ENCODE measurements around the gene PPP5C.

DNA sequence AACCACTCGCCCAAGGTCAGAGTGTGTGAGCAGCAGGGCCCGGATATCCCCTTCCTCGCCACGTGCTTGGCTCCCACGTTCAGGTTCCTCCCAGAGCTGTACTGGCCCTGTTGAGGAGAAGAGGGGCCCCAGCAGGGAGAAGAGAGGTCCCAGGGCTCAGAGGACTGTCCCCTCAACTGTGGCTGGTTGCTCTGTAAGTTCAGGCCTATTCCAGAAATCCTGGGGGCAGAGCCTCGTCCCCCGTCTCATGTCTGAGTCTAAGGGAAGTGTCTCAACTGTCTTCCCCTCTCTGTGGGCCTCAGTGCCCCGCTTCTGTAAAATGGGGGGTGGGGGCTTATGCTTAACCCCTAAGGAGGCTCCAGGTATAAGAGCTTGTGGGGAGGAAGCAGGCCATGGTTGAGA, 3.9 kb downstream of the PPP5C start:
- TF ChIP-seq, protein P1, sequence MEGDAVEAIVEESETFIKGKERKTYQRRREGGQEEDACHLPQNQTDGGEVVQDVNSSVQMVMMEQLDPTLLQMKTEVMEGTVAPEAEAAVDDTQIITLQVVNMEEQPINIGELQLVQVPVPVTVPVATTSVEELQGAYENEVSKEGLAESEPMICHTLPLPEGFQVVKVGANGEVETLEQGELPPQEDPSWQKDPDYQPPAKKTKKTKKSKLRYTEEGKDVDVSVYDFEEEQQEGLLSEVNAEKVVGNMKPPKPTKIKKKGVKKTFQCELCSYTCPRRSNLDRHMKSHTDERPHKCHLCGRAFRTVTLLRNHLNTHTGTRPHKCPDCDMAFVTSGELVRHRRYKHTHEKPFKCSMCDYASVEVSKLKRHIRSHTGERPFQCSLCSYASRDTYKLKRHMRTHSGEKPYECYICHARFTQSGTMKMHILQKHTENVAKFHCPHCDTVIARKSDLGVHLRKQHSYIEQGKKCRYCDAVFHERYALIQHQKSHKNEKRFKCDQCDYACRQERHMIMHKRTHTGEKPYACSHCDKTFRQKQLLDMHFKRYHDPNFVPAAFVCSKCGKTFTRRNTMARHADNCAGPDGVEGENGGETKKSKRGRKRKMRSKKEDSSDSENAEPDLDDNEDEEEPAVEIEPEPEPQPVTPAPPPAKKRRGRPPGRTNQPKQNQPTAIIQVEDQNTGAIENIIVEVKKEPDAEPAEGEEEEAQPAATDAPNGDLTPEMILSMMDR (IDR thresholded peaks at IDR 0.05), result no peak
- no peak for TF ChIP-seq POLR2A (IDR thresholded peaks at IDR 0.05)

All from uterus (tissue), 2 donors.